Activated CD4-positive, alpha-beta T cell treated with anti-CD3 and anti-CD28 coated beads for 4 hours (primary cell): ENCODE measurements around the gene GPR176.
"Not testable (repeated sequence)": the region's sequence is repeated elsewhere in the genome, so short reads cannot be mapped to it uniquely, and the experiment has no call there.

Experiments
- DNase-seq, 2 donors: peaks; one replicate each; pipeline ENCODE4 v3.0.0-alpha.2; 2020

GPR176 gene

GRCh38 chr15:39934397-39935071, 14.5 kb upstream of the GPR176 start:
- DNase-seq = no peak

GRCh38 chr15:39931615-39932014, 11.5 kb upstream of the GPR176 start:
- no peak for DNase-seq

- DNase-seq = no peak
Measured at GRCh38 chr15:39926526-39926925, 6.5 kb upstream of the GPR176 start.

GRCh38 chr15:39925112-39925842, 5.2 kb upstream of the GPR176 start:
- no peak for DNase-seq

GRCh38 chr15:39924437-39924836, 4.4 kb upstream of the GPR176 start:
- DNase-seq = no peak

- DNase-seq = no peak
Measured at GRCh38 chr15:39922462-39923092, 2.5 kb upstream of the GPR176 start.

DNA sequence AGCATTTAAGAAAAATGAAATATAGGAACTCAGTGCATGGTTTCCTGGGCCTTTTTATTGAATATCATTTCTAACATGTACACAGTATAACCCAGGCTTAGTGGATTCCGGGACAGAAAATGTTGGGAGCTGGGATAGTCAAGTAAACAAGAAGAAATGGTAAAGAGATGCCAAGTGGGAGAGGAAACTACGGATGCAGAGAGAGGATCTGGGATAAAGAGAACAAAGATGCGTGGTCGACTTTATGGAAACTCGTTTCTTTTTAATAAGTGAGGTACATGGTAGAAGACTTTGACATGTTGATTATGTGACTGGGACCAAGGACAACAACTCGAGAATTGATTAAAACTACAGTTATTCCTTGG, 1.2 kb upstream of the GPR176 start:
- DNase-seq = no peak

DNA sequence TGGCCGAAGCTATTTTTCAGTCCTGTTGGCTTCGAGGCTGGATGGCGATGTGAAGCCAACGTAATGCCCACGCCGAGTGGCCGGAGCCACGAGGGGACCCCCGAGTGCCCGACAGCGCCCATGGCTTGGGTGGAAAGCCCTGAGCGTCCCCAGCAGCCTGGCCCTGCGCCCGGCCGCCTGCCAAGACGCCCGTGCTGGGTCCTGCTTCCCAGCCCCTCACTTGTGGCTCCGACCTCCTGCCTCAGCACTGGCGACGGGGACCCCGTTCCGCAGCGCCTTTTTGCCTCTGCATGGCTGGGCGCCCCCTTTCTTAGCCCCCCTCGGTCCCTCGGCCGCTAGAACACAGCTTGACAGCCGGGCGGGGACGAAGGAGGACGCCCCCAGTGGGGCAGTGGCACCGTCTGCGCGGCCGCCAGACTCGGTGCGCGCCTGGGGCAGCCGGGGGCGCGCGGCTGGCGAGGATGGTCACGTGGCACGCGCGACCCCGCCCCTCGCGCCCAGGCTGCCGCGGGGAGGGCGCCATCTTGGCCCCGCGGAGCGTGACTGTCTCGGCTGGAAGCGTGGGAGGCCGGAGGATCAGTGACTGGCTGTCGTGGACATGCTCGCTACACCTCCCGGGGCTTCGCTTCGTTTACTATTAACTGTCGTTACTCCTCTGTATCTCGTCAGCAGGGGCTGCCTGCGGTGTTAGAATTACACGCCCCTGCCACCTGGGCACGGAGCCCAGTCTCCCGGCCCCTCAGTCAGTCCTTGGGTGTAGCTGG, 626 bp upstream of the GPR176 start:
- DNase-seq = peak; percentile 84 to 86

GRCh38 chr15:39919411-39919747, 687 bp downstream of the GPR176 start:
- DNase-seq = no peak

DNA sequence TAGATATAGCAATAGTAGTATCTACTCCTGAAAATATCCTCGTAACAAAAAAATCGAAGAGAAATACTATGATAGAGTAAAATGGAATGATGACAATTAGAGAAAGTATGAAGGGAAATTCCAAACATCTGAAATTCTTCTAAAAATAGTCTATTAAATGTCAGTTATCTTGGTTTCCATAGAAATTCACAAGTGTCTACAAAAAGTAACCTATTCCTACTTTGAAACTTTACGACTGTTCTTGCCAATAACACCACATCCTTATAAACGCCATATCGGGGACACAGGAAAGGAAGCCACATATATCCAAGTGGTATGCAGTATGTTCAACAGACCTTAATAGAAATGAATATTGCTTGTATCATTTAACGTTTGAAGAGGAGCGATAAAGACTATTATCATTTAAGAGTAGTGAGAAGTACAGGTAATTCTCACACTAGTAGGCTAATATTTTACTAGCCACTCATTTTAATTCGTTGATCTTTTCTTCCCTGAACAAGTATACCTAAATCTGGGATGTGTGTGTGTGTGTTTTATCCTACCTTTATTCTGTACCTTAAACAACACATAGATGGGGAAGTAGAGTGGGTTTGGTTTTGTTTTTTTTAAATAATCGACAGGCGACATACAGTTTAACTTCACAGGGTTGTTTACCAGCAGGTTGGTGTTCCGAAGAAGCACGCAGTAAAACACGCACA, 1.2 kb downstream of the GPR176 start:
- DNase-seq = no peak

DNA sequence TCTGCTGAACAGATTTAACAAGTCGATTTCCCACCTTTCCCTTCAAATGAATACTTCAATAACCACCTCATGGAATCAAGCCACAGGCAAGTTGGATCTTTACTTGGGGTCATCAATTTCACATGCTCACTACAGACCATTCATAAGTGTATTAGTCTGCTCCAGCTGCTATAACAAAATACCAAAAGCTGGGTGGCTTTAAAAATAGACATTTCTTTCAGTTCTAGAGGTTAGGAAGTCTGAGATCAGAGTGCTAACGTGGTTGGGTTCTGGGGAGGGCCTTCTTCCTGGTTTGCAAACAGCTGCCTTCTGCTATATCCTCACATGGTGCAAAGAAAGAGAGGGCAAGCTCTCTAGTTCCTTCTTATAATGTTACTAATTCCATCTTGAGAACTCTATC, 5.1 kb downstream of the GPR176 start:
- no peak for DNase-seq

DNA sequence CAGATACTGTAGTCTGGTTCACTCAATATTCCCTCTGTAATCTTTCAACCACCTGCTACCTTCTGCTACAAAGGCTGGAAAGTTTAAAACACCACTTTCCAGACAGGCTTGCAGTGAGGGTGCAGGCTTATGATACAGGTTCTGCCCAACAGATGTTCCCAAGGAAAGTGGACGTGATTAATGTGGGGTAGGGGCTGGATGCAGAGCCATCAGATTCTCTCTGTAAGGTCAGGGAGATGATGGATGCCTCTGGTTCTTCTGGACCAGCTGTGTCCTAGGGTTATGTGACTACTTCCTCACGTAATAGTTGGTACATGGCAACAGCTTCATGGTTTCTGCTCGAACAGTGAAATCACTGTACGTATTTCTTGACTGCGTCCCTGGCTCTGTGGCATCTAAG, 11.1 kb downstream of the GPR176 start:
- DNase-seq = no peak

DNA sequence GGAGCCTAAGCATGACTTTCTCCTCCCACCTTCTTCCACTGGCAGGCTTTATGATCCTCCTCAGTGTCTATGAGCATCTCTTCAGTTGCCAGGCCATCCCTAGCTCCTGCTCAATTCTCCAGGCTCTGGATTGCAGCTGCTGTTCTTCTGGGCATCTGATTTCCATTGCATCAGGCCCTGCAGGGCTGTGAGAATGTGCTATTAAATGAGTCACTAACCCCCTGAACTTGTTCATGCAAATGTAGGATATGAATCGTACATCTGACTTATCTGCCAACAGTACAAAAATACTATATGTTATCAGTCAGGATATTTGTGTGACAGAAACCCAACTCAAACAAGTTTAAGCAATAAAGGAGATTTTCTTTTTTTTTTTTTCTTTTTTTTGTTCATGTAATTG, 11.9 kb downstream of the GPR176 start:
- no peak for DNase-seq

DNA sequence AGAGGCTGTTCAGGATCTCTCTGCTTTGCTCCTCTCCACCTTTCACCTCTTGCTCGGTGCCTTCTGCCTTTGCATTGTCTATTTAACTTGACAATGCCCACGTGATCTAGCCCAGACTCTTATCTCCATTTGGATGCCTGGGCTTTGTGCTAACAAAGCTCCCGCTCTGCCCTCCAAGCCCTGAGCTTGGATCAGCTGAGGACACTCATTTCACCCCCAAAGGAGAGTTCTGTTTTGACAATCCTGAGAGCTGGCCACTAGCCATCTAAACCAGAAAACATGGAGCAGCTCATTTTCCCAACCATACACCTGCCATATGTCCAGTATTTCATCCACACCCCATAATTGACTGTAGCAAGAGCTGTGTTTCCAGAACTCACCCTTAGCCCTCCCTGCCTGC, 12.8 kb downstream of the GPR176 start:
- no peak for DNase-seq

- no peak for DNase-seq
Measured at GRCh38 chr15:39904115-39904514, 16.0 kb downstream of the GPR176 start.

GRCh38 chr15:39898317-39898716, 21.7 kb downstream of the GPR176 start:
- DNase-seq = no peak

- no peak for DNase-seq
Measured at GRCh38 chr15:39896846-39897245, 23.2 kb downstream of the GPR176 start.

GRCh38 chr15:39896101-39896500, 24.0 kb downstream of the GPR176 start:
- DNase-seq = no peak

GRCh38 chr15:39893051-39893450, 27.0 kb downstream of the GPR176 start:
- not testable (repeated sequence) for DNase-seq

DNA sequence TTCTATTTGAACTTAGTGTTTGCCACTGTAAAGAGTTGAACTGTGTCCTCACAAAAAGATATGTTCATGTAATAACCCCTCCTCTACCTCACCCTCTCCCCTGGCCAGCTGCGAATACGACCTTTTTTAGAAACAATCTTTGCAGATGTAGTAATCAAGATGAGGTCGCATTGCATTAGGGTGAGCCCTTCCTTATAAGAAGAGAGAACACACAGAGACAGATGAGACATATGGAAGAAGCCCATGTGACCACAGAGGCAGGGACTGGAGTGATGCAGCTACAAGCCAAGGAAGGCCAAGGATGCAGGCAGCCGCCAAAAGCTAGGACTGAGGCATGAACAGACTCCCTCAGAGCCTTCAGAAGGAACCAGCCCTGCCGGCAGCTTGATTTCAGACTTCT, 27.6 kb downstream of the GPR176 start:
- DNase-seq = no peak

GRCh38 chr15:39890621-39891020, 29.4 kb downstream of the GPR176 start:
- no peak for DNase-seq

DNA sequence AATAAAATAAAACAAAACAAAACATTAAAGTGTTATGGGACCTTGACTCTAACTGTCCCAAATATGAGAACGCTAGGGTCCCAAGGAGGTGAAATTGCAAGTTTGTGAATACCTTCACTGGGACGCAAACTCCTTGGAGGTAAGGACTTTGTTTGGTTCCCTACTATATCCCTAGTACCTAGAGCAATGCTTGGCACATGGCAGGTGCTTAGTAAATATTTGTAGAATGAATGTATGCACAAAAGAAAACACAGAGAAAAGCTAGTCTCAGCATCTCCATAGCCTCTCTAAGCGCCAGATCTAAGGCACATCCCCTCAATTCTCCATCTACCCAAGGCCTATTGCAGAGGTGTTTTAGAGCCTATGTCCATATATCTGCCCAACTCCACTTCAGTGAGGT, 30.5 kb downstream of the GPR176 start:
- DNase-seq = no peak

DNA sequence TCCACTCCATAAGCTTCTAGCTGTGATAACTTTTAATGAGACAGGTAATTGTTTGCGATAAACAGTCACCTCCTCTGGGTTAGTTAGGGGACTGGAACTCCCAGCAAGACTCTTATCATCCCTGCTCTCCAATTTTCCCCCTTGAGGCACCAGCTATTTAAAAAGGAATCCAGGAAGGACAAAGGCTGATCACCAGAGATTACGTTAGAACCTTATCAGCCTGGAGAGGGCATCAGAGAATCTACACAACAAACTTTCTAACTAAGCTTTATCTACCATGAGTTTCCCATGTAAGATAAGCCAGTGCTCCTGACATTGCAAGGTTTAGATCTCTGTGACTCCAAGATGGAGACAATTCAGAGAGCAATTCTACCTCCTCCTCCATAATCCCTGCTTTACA, 31.3 kb downstream of the GPR176 start:
- no peak for DNase-seq
